Stimulated activated CD8-positive, alpha-beta memory T cell treated with anti-CD3 and anti-CD28 coated beads, Interleukin-7, amount 100 ng/mL, for 1 hour (primary cell): ENCODE data around the gene CCDC13.

ENCODE experiments used
- DNase-seq, 2 donors: peaks; one replicate each; pipeline ENCODE4 v3.0.0-alpha.2; 2020; ENCODE audit warnings: low read depth in 2 of 2

Gene CCDC13

DNA sequence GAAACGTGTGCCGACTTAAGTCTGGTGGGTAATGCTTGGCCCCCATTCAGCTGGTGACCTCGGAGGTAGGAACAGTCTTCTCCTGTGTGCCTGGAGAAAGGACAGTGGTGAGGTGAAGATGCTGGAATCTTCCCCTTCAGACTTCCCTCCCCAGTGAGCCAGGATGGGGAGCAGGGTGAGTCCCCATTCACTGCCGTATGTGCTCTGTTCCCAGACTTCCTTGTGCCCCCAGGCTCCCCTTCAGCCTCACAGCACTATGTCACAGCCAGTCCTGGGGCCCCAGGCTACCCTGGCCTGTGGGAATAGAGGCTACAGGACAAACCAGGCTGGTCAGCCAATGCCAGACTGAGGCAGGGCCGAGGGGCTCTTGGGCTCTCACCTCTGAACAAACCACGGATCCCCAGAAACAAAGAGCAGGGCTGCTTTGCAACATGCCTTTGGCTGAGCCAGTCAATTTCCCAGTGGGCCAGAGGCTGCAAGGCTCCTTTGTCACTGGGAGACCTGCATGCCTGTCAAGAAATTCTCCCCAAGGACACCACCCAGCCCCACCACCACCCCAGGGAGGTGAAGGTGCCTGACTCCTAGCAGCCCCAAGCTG is 38.7 kb downstream of the CCDC13 start:
- DNase-seq = no peak

DNA sequence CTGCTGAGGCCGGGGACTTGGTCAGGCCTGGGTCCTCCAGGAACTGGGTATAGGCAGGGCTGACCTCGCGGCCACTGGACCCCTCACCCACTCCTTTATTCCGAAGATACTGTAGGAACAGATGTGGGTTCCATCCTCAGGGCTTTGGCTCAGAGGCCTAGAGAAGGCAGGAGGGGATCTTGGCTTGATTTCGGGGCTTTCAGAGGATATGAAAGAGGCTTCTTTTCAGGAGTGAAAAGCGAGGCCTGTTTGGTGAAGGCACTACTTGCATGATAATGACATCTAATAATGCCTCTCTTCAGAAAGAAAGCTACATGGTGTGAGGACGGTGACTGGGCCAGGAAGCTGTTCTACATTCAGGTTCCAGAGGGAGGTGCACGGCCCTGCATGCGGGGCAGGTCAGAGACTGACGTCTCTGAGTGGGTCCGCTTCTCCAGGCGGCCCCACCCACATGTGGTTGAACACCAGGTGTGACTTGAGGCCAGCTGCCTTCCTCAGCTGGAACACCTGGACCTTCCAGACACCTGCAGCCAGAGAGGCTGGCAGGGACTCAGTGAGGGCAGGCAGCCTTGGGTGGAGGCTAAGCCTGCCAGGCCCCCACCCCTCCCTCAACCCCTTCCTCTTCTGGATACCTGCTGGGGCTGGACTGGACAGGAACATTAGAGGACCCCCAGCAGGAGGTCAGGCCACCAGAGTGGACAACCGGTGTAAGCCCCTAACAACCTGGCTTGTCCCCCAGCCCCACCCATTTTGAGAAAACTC is 39.4 kb downstream of the CCDC13 start:
- no peak for DNase-seq

DNA sequence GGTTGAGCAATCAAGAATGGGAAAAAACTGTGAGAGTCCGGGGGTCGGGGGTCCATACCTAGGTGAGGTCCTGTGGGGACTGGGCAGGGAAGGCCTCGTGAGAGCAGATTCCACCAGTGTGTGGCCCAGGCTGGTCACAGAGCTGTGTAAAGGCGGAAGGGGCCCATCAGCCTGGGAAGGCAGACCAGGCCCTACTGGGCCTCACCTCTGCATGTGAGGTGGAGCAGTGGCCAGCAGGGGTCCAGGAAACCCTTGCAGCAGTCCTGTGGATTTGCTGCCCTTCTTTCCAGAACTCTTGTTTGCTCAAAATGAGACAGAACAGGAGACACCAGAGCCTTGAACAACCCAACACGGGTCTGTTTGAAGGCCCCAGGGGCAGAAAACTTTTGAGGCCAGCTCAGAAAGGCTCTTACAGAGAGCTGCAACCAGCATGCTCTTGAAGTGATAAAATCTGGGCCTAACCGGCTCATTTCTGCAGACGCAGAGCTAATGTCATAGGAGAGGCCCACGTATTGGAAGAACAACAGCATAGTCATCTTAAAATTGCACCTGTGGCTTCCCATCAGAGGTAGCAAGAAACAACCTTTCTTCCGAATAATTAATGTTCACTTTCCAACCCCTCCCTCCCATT is 40.1 kb downstream of the CCDC13 start:
- DNase-seq = no peak

DNA sequence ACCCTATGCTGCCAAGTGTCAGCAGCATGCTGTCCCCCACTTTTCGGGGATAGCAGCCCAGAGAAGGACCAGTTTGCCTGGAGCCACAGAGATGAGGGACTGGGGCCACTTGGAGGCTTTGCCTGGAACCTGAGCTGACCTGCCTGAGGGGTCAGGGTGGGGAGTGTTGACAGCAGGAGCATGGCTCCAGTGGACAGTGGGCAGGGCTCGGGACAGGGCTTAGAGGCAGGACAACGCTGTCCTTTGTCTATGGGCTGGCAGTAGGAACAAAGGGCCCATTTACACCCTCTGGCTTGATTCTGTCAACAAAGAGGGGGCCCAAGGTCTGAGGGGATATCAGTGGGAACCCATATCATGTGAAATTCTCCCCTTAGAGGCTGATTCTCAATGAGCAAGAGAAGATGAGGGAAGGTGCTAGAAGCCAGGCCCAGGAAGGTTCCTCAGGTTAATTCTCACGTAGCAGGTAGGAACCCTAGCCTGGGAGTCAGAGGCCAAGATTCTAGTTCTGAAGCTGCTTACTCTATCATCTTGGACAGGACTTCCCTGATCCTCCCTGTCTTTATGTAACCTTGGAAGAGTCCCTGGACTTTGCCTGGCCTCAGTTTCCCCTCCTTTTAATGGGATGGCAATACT is 40.7 kb downstream of the CCDC13 start:
- DNase-seq = no peak

DNA sequence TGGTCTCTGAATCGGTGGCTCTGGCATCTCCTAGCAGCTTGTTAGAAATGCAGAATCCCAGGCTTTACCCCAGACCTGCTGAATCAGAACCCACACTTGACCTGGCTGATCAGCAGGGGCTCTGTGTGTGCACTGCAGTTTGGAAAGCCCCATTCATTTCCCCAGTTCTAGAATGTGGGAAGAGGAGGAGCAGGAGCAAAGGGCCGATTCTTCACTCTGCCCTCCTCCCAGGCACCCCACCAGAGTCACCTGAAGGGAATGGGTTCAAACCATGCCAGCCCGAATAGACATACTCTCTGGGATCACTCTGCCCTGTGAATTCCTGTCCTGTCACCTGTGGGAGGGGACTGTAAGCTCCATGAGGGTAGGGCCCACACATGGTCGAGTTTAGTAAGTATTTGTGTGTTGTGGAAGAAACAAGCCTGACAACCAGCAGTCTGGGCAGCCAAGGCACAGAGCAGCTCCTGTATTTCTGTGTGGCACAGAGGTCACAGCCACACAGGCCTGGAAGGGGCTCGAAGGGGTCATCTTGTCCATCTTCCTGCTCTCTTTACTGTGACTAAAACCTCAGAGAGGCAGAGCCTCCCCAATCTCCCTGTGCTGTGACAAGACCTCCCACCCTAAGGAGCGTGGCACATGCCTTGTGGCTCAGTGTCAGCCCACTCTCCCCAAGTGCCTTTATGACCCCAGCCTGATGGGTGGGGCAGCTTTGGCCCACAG is 41.4 kb downstream of the CCDC13 start:
- DNase-seq = no peak

DNA sequence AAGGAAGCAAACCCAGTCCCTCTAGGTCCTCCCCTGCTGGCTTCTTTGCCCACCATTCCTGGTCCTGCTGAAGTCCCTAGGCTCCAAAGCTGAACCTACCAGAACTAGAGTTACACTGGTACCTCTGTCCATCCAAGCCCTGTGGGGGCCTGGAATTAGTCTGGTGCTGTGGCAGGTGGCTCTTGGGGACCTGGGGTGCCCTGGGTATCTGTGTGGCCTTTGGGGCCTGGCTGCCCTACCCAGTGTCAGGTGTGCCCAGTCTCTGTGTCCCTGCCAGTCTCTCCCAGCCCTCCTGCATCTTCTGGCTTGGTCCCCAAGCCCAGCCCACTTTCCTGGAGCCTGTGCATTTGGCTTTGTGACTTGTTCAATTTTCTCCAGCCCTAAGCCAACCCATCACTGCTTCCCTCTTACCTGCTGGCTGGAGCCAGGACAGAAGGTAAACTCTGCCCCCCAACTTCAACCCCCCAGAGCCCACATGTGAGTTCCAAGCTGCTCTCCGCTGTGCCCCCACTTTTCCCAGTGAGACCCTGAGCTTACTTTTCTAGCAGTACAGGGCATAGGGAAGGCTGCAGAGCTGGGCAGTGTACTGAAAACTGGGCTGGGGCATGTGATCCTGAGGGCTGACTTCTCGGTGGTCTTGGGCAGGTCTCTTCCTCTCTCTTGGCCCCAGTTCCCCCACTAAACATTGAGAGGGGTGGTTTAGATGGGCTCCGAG is 42.2 kb downstream of the CCDC13 start:
- DNase-seq = no peak

DNA sequence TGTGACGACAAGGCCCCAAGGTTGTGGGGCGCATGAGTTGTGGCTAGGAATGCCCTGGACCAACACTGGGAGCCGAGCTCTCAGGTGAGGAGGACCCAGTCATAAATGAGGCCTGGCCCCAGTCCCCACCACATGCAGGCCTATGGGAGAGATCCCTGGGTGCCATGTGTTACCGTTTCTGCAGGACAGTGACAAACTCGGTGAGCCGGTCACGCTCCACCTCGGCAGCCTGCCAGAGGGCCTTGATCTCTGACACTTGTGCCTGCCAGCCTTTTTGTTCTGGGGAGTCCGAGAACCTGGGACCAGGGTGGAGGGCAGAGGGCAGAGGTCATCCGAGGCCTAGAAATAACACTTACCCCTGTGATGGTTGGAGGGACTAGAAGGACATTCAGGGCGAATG is 42.8 kb downstream of the CCDC13 start:
- DNase-seq = no peak

DNA sequence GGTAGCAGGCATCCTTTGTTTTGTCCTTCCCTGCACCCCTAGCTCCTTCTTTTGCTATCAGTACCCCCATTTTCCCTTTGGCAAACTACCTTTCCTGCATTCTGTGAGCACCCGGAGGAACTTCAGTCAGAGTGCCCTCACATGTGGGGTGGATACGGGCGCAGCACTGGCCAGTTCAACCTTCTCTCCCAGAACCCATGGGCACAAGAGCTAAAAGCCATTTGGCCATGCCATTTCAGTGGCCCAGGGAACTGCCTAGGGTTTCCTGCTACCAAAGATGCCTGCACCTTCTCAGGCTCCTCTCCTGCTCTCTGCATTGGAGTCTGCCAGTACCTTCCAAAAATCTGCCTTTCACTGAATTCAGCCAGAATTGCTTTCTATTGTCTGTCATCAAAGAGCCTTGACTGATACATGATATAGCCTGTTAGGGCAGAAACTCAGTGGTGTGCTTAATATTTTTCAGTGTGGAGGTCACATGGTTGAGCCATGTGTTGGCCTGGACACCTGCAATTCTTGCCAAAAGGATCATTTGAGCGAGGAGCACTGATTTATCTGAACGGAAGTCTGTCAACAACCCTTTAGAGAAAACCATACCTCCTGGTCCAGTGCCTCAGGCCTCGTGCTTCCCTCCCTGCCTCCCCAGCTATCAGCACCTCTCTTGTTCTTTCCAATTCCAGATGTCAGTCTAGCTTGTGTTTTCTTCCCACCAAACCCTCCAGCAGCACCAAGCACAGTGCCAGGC is 43.5 kb downstream of the CCDC13 start:
- DNase-seq = no peak

DNA sequence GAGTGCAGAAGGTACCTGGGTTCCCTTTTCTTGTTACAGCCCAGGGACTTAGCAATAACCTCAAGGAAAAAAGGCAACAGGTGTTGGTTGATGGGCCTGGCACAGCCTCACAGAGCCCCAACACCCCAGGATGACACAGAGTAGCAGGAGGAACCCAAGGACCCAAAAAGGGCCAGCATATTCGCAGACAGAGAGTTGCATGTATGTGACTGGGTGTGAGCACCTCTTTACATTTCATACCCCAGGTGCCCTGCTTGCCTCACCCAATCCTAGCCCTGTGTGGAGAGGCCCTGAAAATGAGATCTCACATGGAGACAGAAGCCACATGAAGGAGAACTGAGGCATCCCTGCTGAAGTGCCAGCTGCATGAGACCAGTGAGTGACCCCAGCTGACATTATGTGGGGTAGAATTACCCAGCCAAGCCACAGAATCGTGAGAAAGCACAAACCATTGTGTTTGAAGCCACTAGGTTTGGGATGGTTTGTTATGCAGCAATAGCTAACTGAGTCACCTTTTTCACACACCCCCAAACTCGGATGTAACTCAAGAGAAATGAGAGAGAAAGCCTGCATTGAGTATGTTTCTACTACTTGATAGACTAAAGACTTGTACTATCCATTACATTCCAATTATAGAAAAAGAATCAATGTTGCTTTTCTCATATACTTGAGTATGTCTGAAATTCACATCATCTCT is 44.2 kb downstream of the CCDC13 start:
- DNase-seq = no peak

DNA sequence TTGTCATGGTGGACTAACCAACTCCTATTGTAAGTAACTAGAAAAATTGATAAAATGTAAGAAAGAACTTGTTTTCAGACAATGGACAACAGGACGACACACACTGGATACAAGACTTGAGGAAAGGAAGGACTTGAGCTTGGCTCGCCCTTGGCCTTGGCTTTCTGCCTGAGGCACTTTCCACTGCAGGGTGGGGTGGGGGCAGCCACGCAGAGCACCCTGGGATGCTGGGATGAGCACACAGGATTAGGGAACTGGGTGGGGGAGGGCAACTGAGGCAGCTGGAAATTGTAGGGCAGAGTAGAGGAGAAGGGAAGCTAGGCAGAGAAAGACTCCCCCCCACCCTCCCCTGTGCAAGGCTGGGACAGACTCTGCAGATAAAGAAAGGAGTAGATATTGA is 45.0 kb downstream of the CCDC13 start:
- no peak for DNase-seq

DNA sequence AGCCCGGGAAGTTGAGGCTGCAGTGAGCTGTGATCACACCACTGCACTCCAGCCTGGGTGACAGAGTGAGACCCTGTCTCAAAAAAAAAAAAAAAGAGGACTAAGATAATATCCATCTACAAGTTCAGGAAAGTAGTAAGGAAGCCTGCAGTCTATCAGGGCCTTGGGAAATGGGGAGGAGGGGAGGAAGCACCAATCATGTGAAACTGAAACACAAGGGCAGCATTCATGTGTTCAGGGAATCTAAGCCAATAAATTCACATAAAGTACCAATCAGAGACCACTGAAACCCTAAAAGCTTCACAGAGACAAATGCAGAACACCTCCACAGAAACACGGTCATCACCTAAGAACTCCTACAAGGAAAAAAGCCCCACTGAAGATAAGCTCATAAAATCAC is 47.6 kb downstream of the CCDC13 start:
- DNase-seq = no peak

DNA sequence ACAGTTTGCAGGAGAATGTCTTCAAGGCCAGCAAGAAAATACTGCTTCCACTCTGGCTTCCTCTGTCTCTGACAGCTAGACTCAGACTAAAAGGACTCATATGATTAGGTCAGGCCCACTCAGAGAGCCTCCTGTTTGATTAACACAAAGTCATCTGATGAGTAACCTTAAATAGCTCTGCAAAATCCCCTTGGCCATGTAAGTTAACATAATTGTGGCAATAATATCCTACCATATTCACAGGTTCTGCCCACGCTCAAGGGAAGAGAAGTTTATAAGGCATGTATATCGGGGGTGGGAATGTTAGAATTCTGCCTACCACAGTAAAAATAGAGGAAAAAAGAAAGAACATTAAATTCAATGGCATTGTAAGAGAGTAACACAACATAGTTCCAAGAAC is 49.8 kb downstream of the CCDC13 start:
- no peak for DNase-seq
